T1000 (cell line): ENCODE measurements around the gene NINL.
"Not testable (repeated sequence)": the region's sequence is repeated elsewhere in the genome, so short reads cannot be mapped to it uniquely, and the experiment has no call there.

Source experiments
- DNase-seq: peaks from one replicate; lab custom pipeline; 2025; ENCODE audit warnings: mixed read lengths; lab: John Stamatoyannopoulos, UW

Gene NINL

DNA sequence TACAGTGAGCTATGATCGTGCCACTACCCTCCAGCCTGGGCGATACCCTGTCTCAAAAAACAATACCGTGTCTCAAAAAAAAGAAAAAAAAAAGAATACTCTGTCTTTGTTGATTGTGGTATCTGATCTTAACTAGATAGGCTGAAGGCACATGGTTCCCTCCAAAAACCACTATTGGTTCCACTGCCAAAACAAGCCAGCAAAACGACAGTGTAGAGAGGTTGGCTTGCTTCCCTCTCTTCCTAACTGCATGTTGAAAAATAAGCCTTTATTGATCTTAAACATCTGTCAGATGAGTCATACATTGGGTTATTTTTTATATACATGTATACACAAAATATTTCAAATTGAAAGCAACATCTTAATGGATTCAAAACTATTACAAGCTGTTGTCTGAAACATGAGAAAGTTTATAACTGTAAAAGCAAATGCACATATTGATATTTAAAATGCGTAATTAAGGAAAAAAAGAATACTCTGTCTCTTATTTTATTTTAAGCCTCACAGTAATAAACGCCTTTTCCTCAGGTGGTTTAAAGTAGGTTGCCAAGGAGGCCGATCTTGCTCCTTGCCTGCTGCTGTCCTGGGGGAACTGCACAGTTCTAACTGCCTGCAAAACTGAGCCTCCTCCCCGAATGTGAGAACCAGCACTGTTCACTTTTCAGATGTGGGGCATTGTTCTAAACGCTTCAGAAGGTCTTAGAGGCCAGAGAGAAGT lies 7.0 kb upstream of the NINL start:
- no peak for DNase-seq

DNA sequence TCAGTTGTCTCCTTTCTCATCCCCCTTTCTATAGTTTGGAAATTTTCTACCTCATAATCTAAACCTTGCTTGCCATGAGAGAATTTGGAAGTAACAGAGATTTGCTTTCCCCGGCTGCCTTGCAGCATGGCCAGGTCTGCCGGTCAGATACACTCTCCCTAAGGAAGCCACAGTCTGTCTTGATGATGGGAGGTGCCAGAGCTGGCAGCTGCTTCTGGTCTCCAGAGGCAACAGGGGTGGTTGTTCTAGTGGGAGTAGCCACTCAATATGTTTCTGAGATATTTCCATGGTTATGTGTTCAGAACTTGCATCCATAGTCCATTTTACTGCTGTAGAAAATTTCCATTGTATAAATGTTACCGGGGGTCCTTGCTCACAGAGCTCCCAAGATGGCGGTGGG lies 5.4 kb upstream of the NINL start:
- DNase-seq = not testable (repeated sequence)

DNA sequence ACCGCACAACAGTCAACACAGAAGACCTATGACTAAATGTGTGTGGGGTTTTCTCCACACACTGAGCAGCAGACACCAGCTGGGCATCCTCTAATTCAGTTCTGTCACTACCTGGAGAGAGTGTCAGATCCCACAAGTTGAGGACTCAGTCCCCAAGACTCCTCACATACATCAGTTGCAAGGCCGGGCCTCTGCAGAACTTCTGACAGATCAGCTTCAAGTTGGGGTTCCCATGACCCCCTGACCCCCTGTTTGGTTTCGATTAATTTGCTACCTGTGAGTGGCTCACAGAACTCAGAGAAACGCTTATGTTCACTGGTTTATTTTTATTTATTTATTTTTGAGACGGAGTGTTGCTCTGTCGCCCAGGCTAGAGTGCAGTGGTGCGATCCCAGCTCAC lies 3.2 kb upstream of the NINL start:
- DNase-seq = no peak

DNA sequence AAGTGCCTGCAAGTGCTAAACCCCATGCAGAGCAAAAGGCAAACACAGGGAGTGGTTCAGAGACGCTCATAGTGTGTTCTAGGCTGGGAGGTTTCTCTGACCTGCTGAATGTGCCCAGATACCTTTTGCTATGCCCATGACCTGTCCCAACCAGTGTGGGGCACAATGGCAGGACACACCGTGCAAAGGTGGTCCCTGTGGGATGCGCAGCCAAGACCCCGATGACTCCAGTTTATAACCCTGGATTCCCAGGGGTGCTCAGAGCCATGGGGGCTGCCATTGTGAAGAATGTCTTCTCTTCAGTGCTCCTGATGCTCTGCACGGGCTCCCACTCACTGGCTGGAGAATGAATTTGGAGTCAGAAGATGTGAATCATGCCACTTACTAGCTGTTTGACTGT lies 2.2 kb upstream of the NINL start:
- no peak for DNase-seq

DNA sequence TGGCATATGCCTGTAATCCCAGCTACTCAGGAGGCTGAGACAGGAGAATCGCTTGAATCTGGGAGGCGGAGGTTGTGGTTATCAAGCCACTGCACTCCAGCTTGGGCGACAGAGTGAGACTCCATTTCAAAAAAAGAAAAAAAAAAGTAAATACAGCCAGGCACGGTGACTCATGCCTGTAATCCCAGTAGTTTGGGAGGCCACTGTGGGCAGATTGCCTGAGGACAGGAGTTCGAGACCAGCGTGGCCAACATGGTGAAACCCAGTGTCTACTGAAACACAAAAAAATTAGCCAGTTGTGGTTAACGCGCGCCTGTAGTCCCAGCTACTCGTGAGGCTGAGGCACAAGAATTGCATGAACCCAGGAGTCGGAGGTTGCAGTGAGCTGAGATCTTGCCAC lies 1.5 kb upstream of the NINL start:
- DNase-seq = no peak

DNA sequence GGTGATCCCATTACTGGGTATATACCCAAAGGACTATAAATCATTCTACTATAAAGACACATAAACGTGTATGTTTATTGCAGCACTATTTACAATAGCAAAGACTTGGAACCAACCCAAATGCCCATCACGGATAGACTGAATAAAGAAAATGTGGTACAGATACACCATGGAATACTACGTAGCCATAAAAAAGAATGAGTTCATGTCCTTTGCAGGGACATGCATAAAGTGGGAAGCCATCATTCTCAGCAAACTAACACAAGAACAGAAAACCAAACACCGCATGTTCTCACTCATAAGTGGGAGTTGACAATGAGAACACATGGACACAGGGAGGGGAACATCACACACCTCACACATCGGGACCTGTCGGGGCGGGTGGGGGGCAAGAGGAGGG lies 1.7 kb downstream of the NINL start:
- not testable (repeated sequence) for DNase-seq

DNA sequence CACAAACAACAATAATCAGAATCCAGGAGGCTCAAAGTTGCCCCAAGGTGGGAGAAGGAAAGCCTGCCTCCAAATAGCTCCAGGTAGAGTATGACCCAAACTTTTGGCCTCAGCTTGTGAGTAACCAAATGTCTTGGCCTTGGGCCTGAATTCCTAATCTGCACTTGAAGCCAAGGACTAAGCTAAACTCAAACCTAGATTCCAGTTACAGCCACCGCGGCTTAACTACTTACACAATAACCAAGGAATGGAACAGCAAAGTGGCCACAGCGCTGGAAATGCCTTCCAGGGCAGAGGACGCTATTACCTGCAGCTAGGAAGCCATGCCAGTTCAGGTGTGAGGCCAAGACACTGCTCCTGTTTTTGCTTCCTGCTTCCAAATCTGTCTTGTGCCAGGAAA lies 4.6 kb downstream of the NINL start:
- DNase-seq = no peak

DNA sequence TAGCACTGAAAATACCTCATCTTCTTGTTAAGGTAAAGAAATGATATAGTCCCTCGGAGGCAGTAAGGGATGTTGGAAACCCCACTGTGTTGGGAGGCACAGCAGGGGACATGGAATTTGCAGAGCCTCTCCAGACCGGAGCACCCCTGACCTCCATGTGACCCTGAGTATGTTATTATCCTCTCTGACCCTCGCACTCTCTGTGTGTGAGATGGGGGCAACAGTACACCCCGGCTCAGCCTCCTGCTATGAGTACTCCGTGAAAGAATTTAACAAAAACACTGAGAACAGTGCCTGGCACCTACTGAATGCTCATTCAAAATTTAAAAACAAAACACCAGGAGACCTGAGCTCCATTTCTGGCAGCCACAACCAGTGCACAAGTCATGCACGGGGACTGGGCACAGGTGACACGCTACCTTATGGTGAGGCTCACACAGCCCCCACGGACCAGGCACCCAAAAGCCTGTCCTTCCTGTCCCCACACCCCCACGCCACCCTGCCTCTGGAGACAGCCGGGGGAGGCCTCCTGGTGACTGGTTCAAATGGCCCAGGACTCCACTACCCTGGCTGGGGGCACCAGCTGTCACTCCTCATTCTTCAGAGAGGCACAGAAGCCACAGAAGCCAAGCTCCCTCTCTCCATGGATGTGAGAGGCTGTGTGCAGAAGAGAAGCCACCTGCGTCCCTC lies 6.1 kb downstream of the NINL start:
- no peak for DNase-seq

DNA sequence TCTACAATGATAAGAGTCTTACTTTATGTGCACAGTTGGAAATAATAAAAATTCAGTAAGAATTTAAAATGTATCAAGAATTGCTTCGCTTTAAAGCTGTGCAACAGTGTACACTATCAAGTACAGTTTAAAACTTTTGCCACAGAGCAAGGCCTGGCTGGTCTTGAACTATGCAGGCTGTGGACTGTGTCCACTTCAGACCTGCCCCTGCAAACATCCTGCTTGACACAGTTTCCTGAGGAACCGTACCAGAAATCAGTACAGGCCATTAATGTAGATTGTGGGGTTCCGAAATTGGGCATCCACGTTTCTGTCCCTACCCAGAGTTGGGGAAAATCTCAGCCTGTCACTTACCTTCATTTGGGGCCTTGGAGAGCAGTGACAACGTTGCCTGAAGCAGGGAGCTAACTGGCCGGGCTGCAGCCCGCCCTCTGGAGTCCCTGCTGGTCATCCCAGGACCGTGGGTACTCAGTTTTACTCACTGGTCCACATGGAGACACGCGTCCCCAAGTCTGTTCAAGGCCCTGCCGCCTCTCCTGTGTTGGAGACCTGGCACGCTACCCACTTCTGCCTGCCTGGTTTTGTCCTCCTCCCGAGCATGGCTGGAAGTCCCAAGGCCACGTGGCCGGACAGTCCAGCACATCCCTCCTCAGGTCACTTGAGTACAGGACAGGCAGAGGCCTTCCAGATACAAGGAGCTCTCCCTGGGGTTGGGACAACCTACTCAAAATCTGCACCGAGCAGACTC lies 8.4 kb downstream of the NINL start:
- no peak for DNase-seq

DNA sequence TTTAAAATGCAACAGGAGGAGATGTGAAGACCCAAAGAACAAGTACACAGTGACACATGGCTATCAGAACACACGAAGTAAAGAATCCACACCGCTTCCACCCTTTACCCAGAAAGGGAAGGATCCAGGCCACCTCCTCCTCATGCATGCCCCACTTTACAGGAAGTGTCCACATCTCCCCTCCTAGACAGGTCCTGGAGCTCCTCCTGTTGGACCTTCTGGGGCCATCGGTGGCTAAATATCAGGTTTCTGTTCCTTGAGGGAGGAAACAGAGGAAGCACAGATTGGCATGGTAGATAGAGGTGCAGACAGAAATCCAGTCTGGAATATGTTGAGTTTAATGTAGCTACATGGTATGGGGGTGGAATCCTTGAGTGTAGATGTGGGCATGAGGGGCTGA lies 10.9 kb downstream of the NINL start:
- no peak for DNase-seq

DNA sequence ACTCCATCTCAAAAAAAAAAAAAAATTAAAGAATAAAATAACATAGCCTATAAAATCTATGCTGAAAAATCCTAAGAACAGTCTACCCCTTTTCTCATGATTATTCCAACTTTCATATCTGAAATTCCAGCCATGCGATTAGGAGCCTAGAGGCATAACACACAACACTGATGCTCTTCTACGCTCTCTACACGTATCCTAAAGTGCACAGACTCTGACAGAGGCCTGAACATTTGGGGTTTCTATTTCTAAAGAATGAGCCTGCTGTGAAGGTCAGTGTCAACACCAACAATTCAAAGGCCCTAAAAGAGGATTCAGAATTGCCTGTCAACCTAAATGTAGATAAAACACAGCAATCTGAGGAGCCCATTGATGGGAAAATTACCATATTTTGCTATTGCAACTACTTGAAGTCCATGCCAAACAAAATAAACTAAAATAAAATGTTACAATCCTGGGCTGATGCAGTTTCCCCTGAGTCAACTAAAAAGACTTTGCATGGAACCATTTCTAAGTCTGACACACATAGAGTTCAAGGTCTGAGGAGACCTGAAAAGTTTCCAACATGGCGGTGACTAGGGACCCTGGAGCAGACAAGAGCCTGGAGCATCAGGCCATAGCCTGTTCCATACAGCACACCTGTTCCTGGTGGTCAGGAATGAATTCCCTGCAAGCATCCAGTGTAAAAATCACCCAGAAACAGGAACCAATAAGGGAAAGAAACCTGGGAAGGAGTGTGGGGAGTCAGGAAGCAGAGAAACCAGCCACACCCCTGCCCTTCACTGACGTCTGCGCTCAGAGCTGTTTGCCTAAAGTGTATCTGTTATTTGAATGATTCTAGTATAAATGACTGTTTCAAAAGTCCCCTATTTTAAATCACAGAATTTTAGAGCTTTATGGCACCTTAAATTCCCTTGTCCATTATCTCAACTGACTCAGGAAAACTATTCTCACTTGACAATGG lies 11.8 kb downstream of the NINL start:
- no peak for DNase-seq

DNA sequence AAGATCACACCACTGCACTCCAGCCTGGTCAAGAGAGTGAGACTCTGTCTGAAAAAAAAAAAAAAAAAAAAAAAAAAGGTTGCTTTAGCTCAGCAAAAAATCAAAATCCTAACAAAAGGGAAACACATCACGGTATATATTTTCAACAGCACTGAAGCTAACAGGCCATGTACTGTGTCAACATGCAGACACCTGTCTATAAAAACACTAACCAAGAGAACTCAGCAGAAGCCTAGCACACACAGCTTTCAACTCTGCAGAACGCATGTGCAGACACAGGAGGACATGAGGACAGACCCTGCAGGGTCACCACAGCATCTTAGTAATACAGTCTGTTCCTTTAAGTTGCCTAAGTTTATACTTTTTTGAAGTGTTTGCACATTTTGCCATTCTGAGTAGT lies 13.5 kb downstream of the NINL start:
- DNase-seq = no peak

DNA sequence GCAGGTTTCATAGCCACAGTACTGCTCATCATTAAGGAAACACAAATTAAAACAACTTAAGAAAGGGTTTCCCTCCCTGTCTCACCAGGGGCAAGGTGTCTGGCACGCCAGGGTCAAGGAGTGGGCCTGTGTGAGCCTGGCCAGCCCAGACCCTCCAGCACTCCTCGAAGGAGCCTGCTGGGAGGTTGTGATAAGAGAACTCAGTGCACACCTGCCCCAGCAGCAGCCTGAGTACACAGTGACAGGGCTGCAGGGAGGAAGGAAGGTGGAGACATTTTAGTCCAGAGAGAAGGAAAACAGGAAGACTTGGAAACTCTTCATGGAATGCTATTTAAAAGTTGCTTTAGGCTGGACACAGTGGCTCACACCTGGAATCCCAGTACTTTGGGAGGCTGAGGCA lies 14.1 kb downstream of the NINL start:
- DNase-seq = no peak

DNA sequence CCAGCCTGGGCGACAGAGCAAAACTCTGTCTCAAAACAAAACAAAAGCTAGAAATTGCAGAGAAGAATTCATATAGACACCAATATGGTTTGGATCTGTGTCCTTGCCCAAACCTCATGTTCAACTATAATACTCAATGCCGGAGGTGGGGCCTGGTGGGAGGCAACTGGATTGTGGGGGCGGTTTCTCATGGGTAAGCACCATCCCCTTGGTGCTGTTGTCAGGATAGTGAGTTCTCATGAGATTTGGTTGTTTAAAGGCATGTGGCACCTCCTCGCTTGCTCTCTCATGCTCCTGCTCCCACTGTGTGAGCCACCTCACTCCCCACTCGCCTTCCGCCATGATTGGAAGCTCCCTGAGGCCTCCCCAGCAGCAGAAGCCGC lies 15.2 kb downstream of the NINL start:
- DNase-seq = no peak

DNA sequence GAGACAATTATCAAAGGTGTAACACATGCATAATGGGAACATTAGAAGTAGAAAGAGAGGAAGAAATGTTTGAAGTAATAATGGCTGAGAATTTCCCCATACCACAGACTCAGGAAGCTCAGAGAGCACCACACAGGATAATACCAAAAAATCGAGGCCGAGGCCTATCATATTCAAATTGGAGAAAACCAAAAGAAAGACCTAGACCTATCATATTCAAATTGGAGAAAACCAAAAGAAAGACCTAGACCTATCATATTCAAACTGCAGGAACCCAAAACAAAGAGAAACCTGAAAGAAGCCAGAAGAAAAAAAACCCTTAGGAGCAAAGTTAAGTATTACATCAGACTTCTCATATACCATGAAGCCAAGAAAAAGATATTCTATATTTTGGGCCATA lies 18.0 kb downstream of the NINL start:
- no peak for DNase-seq

DNA sequence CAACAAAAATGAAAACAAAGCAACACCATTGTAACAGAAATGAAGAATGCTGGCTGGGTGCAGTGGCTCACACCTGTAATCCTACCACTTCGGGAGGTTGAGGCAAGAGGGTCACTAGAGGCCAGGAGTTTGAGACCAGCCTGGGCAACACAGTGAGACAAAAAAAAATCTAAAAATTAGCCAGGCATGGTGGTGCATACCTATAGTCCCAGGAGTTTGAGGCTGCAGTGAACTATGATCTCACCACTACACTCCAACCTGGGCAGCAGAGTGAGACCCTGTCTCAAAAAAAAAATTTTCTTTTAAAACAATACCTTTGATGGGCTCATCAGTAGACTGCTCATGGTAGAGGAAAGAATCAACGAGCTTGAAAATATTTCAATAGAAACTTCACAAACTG lies 18.5 kb downstream of the NINL start:
- no peak for DNase-seq

DNA sequence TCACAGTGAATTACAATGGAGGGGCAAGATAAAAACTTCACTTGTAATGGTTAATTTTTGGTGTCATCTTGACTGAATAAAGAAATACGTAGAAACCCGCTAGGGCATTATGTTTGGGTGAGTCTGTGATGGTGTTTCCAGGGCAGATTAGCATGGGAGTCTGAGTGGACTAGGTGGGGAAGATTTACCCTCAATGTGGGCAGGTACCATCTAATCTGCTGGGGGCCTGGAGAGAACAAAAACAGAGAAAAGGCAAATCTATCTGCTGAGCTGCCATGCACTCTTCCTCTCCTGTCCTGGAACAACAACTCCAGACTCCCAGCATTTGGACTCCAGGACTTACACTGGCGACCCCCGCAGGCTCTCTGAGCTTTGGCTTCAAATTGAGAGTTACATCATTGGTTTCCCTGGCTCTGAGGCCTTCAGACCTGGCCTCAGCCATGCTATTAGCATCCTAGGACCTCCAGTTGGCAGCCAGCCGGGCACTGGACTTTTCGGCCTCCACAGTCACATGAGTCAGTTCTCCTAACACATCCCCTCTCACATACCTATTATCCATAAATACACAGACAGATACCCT lies 19.7 kb downstream of the NINL start:
- no peak for DNase-seq

DNA sequence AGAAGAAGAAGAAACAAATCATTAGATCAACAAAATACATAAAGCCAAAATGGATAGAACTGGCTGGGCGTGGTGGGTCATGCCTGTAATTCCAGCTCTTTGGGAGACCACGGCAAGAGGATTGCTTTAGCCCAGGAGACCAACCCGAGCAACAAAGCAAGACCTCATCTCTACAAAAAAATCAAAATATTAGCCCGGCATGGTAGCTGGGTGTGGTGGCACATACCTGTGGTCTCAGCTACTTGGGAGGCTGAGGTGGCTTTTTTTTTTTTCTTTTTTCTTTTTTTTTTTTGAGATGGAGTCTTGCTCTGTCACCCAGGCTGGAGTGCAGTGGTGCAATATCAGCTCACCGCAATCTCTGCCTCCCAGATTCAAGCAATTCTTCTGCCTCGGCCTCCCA lies 21.5 kb downstream of the NINL start:
- no peak for DNase-seq

DNA sequence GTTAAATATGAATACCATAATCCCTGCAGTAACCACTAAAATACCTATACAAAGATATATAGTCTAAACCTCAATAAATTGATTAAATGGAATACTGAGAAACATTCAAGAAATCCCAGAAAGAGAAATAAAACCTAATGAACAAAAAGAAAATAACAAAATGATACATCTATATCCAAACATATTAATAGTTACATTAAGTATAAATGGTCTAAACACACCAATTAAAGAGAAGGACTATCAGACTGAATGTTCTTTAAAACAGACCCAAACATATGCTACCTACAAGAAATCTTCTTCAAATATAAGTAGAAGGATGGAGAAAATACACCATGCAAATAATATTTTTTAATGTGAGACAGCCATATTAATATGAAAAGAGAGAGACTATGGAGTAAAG lies 22.0 kb downstream of the NINL start:
- no peak for DNase-seq

DNA sequence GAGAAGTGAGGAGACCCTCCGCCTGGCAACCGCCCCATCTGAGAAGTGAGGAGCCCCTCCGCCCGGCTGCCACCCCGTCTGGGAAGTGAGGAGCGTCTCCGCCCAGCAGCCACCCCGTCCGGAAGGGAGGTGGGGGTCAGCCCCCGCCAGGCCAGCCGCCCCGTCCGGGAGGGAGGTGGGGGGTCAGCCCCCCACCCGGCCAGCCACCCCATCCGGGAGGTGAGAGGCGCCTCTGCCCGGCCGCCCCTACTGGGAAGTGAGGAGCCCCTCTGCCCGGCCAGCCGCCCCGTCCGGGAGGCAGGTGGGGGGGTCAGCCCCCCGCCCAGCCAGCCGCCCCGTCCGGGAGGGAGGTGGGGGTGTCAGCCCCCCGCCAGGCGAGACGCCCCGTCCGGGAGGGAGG lies 23.6 kb downstream of the NINL start:
- not testable (repeated sequence) for DNase-seq

DNA sequence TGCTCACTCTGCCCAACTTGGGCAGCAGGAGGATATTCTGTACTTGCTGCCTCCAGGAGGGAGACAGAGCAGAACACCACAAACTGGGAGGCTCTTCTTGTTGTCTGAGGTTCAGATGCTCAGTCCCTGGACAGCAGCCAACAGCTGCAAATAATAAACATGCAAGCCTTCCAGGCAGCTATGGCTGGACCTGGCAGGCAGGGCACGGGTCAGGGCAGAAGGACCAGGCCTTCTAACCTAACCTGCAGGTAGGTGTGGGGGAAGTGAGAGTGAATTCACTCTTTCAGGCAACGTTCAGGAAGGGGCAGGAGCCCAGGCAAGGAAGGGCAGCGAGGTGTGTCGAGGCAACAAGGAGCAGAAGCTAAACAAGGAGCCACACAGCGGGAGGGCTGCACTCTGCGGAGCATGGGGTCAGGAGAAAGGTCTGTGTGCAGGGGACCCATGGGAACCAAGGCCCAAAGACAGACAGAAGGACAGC lies 31.5 kb downstream of the NINL start:
- no peak for DNase-seq

DNA sequence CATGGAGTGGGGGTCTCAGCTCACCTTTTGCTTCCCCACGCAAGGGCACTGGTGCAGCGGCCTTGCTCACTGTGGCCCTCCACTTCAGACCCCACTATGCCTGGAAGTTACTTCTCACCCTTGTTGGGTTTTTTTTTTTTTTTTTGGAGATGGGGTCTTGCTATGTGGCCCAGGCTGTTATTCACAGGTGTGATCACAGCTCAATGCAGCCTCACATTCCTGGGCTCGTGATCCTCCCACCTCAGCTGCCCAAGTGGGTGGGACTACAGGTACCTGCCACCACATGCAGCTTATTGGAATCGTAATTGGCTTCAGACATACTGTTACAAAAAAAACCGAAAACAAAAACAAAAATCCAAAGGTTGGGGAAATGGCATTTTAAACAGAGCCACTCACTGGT lies 32.4 kb downstream of the NINL start:
- DNase-seq = no peak
